ENCODE results near the gene DSG3. TPM values are rescaled to one million over a fixed set of nuclear protein-coding genes. Genes with fewer than 3 reads are reported as not detected.

DSG3 gene
- total RNA-seq, 1 donor from 2014 or later = not detected

GRCh38 chr18:31430072-31430471, 17.5 kb upstream of the DSG3 start:
- DNase-seq (ENCODE audit: low spot score) = no peak

GRCh38 chr18:31430554-31430953, 17.0 kb upstream of the DSG3 start:
- DNase-seq (ENCODE audit: low spot score) = no peak
- intact Hi-C loops (cut with DNase I) = no loop called here

More at GRCh38 chr18:31430072-31430471, 17.5 kb upstream of the DSG3 start:
- intact Hi-C loops (cut with DNase I) = no loop called here

GRCh38 chr18:31432316-31432715, 15.2 kb upstream of the DSG3 start:
- intact Hi-C loops (cut with DNase I) = no loop called here
- no peak for DNase-seq (ENCODE audit: low spot score)

- no peak for DNase-seq (ENCODE audit: low spot score)
- intact Hi-C loops (cut with DNase I) = no loop called here
These were observed 10.7 kb upstream of the DSG3 start for GRCh38 chr18:31436825-31437224.

- intact Hi-C loops (cut with DNase I) = no loop called here
- DNase-seq (ENCODE audit: low spot score) = no peak
These were observed 9.1 kb upstream of the DSG3 start for GRCh38 chr18:31438402-31438801.

GRCh38 chr18:31439807-31440325, 7.7 kb upstream of the DSG3 start:
- no peak for DNase-seq (ENCODE audit: low spot score)
- intact Hi-C loops (cut with DNase I) = no loop called here

- no peak for DNase-seq (ENCODE audit: low spot score)
- intact Hi-C loops (cut with DNase I) = no loop called here
These were observed 6.8 kb upstream of the DSG3 start for GRCh38 chr18:31440787-31441186.

- no peak for DNase-seq (ENCODE audit: low spot score)
- intact Hi-C loops (cut with DNase I) = no loop called here
These were observed 6.0 kb upstream of the DSG3 start for GRCh38 chr18:31441493-31441892.

GRCh38 chr18:31444142-31444541, 3.4 kb upstream of the DSG3 start:
- DNase-seq (ENCODE audit: low spot score) = no peak
- intact Hi-C loops (cut with DNase I) = no loop called here

- DNase-seq (ENCODE audit: low spot score) = no peak
- intact Hi-C loops (cut with DNase I) = no loop called here
These were observed 1.6 kb upstream of the DSG3 start for GRCh38 chr18:31445908-31446307.

- DNase-seq (ENCODE audit: low spot score) = no peak
- intact Hi-C loops (cut with DNase I) = no loop called here
These were observed 687 bp upstream of the DSG3 start for GRCh38 chr18:31446854-31447253.

GRCh38 chr18:31450409-31450808, 2.9 kb downstream of the DSG3 start:
- intact Hi-C loops (cut with DNase I) = no loop called here
- no peak for DNase-seq (ENCODE audit: low spot score)

- DNase-seq (ENCODE audit: low spot score) = no peak
- intact Hi-C loops (cut with DNase I) = no loop called here
These were observed 4.1 kb downstream of the DSG3 start for GRCh38 chr18:31451625-31452024.

- no peak for DNase-seq (ENCODE audit: low spot score)
- intact Hi-C loops (cut with DNase I) = no loop called here
These were observed 6.6 kb downstream of the DSG3 start for GRCh38 chr18:31454066-31454708.

GRCh38 chr18:31469629-31470028, 22.1 kb downstream of the DSG3 start:
- intact Hi-C loops (cut with DNase I) = no loop called here
- no peak for DNase-seq (ENCODE audit: low spot score)

GRCh38 chr18:31478688-31479087, 31.1 kb downstream of the DSG3 start:
- no peak for DNase-seq (ENCODE audit: low spot score)
- intact Hi-C loops (cut with DNase I) = no loop called here

- intact Hi-C loops (cut with DNase I) = no loop called here
- no peak for DNase-seq (ENCODE audit: low spot score)
These were observed 34.5 kb downstream of the DSG3 start for GRCh38 chr18:31482051-31482450.

- intact Hi-C loops (cut with DNase I) = no loop called here
- no peak for DNase-seq (ENCODE audit: low spot score)
These were observed 35.9 kb downstream of the DSG3 start for GRCh38 chr18:31483396-31483795.

- DNase-seq (ENCODE audit: low spot score) = no peak
- intact Hi-C loops (cut with DNase I) = no loop called here
These were observed 36.9 kb downstream of the DSG3 start for GRCh38 chr18:31484461-31484860.

- intact Hi-C loops (cut with DNase I) = no loop called here
- DNase-seq (ENCODE audit: low spot score) = no peak
These were observed 38.6 kb downstream of the DSG3 start for GRCh38 chr18:31486165-31486564.

GRCh38 chr18:31487246-31488015, 39.9 kb downstream of the DSG3 start:
- intact Hi-C loops (cut with DNase I) = no loop called here
- no peak for DNase-seq (ENCODE audit: low spot score)

Data from cardiac septum (tissue), 1 donor.